Measurements from ENCODE around the gene HSD17B14. TPM values are rescaled to one million over a fixed set of nuclear protein-coding genes. Genes with fewer than 3 reads are reported as not detected.
"Not testable (repeated sequence)": the region's sequence is repeated elsewhere in the genome, so short reads cannot be mapped to it uniquely, and the experiment has no call there.

Gene HSD17B14
- total RNA-seq, 1 experiment from 2014 or later = 58.9 TPM

GRCh38 chr19:48787331-48787730 is 49.0 kb downstream of the HSD17B14 start:
- in situ Hi-C loops (cut with HindIII; ENCODE audit: low pct_unique_long_range_greater_than_20kb, low sequenced_read_pairs); DNase-seq (ENCODE audit: low read depth, low spot score): not testable (repeated sequence)

DNA sequence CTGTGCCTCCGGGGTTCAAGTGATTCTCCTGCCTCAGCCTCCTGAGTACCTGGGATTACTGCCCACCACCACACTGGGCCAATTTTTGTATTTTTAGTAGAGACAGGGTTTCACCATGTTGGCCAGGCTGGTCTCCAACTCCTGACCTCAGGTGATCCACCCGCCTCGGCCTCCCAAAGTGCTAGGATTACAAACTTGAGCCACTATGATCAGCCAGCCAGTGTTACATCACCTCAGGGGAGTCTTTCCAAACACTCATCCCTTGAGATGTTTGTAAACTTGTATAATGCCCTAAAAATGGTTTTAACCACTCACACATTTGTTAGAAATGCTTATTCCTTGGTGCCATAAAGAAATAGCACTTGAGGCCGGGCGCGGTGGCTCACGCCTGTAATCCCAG is 49.9 kb downstream of the HSD17B14 start:
- DNase-seq (ENCODE audit: low read depth, low spot score); in situ Hi-C loops (cut with HindIII; ENCODE audit: low pct_unique_long_range_greater_than_20kb, low sequenced_read_pairs): not testable (repeated sequence)

DNA sequence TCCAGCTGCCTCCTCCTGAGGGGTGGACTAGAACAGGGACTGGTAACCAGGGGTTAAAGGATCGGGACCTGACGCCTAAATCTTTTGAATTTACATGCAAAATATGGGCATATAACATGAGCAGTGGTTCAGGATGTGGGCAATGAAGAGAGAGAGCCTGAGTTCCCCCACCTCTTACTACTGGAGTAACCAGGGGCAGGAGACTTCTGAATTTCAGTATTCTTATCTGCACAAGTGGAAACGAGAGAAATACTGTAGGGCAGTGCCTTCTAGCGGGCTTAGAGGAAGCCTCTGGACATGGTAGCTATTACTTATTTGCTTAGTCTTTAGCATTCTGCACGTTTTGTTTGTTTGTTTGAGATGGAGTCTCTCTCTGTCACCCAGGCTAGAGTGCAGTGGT is 51.8 kb downstream of the HSD17B14 start:
- in situ Hi-C loops (cut with HindIII; ENCODE audit: low pct_unique_long_range_greater_than_20kb, low sequenced_read_pairs) = no loop called here
- DNase-seq (ENCODE audit: low read depth, low spot score) = peak; percentile 45

GRCh38 chr19:48780631-48781391 is 55.5 kb downstream of the HSD17B14 start:
- DNase-seq (ENCODE audit: low read depth, low spot score) = peak; percentile 73
- in situ Hi-C loops (cut with HindIII; ENCODE audit: low pct_unique_long_range_greater_than_20kb, low sequenced_read_pairs) = no loop called here

- in situ Hi-C loops (cut with HindIII; ENCODE audit: low pct_unique_long_range_greater_than_20kb, low sequenced_read_pairs) = no loop called here
These were observed 56.7 kb downstream of the HSD17B14 start for GRCh38 chr19:48779636-48780035.

GRCh38 chr19:48777720-48778119 is 58.6 kb downstream of the HSD17B14 start:
- in situ Hi-C loops (cut with HindIII; ENCODE audit: low pct_unique_long_range_greater_than_20kb, low sequenced_read_pairs) = no loop called here

More at GRCh38 chr19:48779636-48780035, 56.7 kb downstream of the HSD17B14 start:
- DNase-seq (ENCODE audit: low read depth, low spot score) = no peak

GRCh38 chr19:48777139-48777538 is 59.2 kb downstream of the HSD17B14 start:
- no peak for DNase-seq (ENCODE audit: low read depth, low spot score)
- in situ Hi-C loops (cut with HindIII; ENCODE audit: low pct_unique_long_range_greater_than_20kb, low sequenced_read_pairs) = no loop called here

More at GRCh38 chr19:48777720-48778119, 58.6 kb downstream of the HSD17B14 start:
- no peak for DNase-seq (ENCODE audit: low read depth, low spot score)

DNA sequence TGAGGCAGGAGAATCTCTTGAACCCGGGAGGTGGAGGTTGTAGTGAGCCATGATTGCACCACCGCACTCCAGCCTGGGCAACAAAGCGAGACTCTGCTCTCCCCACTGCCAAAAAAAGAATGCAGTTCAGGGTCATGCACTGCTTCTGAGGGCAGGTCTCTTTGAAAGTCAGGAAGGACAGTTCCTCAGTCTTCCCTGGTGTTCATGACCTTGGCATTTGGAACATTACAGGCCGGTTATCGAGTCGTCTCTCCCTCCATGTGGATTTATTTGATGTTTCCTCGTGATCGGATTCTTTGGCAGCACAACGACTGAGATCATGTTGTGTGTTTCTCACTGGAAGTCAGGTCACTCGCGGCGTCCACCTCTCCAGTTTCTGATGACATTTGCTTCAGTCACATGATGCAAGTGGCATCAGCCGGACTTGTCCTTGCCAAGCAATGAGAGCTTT is 63.8 kb downstream of the HSD17B14 start:
- in situ Hi-C loops (cut with HindIII; ENCODE audit: low pct_unique_long_range_greater_than_20kb, low sequenced_read_pairs) = no loop called here
- no peak for DNase-seq (ENCODE audit: low read depth, low spot score)

- in situ Hi-C loops (cut with HindIII; ENCODE audit: low pct_unique_long_range_greater_than_20kb, low sequenced_read_pairs) = no loop called here
- no peak for DNase-seq (ENCODE audit: low read depth, low spot score)
These were observed 65.4 kb downstream of the HSD17B14 start for GRCh38 chr19:48770734-48771472.

DNA sequence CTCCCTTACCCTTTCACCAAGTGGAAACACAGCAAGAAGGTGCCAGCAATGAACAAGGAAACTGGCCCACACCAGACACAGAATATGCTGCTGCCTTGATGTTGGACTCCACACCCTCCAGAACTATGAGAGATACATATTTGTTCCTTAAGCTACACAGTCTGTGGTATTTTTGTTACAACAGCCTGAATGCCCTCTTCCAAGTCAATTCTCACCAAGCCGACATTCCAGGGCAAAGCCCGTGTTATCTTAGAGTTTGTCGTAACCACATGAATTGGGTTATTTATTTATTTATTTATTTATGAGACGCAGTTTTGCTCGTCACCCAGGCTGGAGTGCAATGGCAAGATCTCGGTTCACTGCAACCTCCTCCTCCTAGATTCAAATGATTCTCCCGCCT is 66.0 kb downstream of the HSD17B14 start:
- in situ Hi-C loops (cut with HindIII; ENCODE audit: low pct_unique_long_range_greater_than_20kb, low sequenced_read_pairs) = no loop called here
- DNase-seq (ENCODE audit: low read depth, low spot score) = no peak

DNA sequence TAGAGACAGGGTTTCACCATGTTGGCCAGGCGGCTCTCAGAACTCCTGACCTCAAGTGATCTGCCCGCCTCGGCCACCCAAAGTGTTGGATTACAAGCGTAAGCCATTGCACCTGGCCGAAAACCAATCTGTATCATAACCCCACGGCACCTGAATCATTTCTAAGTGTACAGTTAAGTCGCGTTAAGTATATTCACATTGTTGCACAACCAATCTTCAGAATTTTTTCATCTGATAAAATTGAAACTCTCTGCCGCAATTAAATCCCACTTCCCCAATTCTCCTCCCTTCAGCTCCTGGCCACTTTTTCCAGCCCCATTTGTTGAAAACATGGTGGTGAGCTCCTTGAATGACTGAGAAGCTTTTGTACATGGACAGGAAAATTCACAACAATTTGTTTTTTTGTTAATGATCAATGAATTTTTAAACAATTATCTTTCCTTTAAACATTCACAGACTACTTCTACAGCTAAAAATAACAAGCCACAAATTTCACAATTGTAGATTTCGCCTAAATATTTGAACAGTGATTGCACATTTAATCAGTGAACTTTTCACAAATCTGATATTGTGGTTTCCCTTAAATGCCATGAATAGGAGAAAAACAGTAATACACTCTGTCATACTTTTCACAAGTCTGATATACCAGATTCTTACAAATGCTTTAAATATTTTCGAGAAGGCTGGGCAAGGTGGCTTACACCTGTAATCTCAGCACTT is 67.1 kb downstream of the HSD17B14 start:
- in situ Hi-C loops (cut with HindIII; ENCODE audit: low pct_unique_long_range_greater_than_20kb, low sequenced_read_pairs) = no loop called here

DNA sequence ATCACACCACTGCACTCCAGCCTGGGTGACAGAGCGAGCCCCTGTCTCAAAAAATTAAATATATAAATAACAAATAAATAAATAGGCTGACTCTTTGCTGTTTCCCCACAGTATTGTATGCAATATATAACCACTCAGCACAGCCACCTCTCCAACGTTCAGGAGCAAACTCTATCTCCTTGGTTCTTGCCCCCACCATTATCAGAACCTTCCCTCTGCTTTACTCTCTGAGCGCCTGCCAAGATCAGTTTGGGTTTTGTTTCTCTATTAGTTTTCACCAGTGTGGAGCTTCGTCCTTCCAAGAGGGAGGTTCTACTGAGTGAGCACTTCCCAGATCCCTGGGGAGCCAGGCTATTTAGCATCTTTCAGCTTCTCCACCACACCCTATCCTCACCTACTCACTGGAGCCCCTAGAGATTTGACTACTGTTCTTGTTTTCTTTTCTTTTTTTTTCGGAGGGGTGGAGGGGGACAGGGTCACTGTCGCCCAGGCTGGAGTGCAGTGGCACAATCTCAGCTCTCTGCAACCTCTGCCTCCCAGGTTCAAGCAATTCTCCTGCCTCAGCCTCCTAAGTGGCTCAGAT is 68.0 kb downstream of the HSD17B14 start:
- DNase-seq (ENCODE audit: low read depth, low spot score); in situ Hi-C loops (cut with HindIII; ENCODE audit: low pct_unique_long_range_greater_than_20kb, low sequenced_read_pairs): not testable (repeated sequence)

More for the DNA sequence above, 67.1 kb downstream of the HSD17B14 start:
- no peak for DNase-seq (ENCODE audit: low read depth, low spot score)

GRCh38 chr19:48765816-48766215 is 70.5 kb downstream of the HSD17B14 start:
- in situ Hi-C loops (cut with HindIII; ENCODE audit: low pct_unique_long_range_greater_than_20kb, low sequenced_read_pairs); DNase-seq (ENCODE audit: low read depth, low spot score): not testable (repeated sequence)

Small RNA genes lying within 50 kb of the gene (small RNA-seq; reads per million reads assigned to genes)
- 0 reads per million in 2 experiments for gene RNU6-317P

Other genes starting within 250 kb of the HSD17B14 start
- gene SPACA4, start 229.7 kb downstream of the HSD17B14 start, total RNA-seq (2014; rRNA removed; shearing (Covaris generic)) = not detected in 2 replicates
- 0.34 TPM in 1 of 2 replicates, not detected in the other for gene FAM83E, start 221.4 kb downstream of the HSD17B14 start, total RNA-seq (2014; rRNA removed; shearing (Covaris generic))
- gene RPL18, start 217.3 kb downstream of the HSD17B14 start, total RNA-seq (2014; rRNA removed; shearing (Covaris generic)) = 1,626 and 1,782 TPM in 2 replicates
- gene SPHK2, start 217.0 kb downstream of the HSD17B14 start, total RNA-seq (2014; rRNA removed; shearing (Covaris generic)) = 4.8 and 7.3 TPM in 2 replicates
- 19.9 and 21.3 TPM in 2 replicates for gene DBP, start 199.1 kb downstream of the HSD17B14 start, total RNA-seq (2014; rRNA removed; shearing (Covaris generic))
- 5.1 and 7.1 TPM in 2 replicates for gene CA11, start 190.3 kb downstream of the HSD17B14 start, total RNA-seq (2014; rRNA removed; shearing (Covaris generic))
- 0.05 TPM in 1 of 2 replicates, not detected in the other for gene NTN5, start 163.5 kb downstream of the HSD17B14 start, total RNA-seq (2014; rRNA removed; shearing (Covaris generic))
- gene FUT2, start 140.5 kb downstream of the HSD17B14 start, total RNA-seq (2014; rRNA removed; shearing (Covaris generic)) = not detected in 2 replicates
- gene MAMSTR, start 116.8 kb downstream of the HSD17B14 start, total RNA-seq (2014; rRNA removed; shearing (Covaris generic)) = 0.35 and 0.50 TPM in 2 replicates
- 0.71 and 1.2 TPM in 2 replicates for gene RASIP1, start 95.9 kb downstream of the HSD17B14 start, total RNA-seq (2014; rRNA removed; shearing (Covaris generic))
- gene IZUMO1, start 89.6 kb downstream of the HSD17B14 start, total RNA-seq (2014; rRNA removed; shearing (Covaris generic)) = not detected in 2 replicates
- 0.11 and 0.16 TPM in 2 replicates for gene FUT1, start 83.8 kb downstream of the HSD17B14 start, total RNA-seq (2014; rRNA removed; shearing (Covaris generic))
- gene FGF21, start 81.0 kb downstream of the HSD17B14 start, total RNA-seq (2014; rRNA removed; shearing (Covaris generic)) = not detected in 2 replicates
- gene BCAT2, start 25.5 kb downstream of the HSD17B14 start, total RNA-seq (2014; rRNA removed; shearing (Covaris generic)) = 12.5 and 14.4 TPM in 2 replicates
- gene PLEKHA4, start 32.1 kb upstream of the HSD17B14 start, total RNA-seq (2014; rRNA removed; shearing (Covaris generic)) = 3.0 and 3.1 TPM in 2 replicates
- gene PPP1R15A, start 35.9 kb upstream of the HSD17B14 start, total RNA-seq (2014; rRNA removed; shearing (Covaris generic)) = 26.3 and 30.2 TPM in 2 replicates
- not detected in 2 replicates for gene TULP2, start 62.3 kb upstream of the HSD17B14 start, total RNA-seq (2014; rRNA removed; shearing (Covaris generic))
- gene NUCB1, start 63.8 kb upstream of the HSD17B14 start, total RNA-seq (2014; rRNA removed; shearing (Covaris generic)) = 164 and 168 TPM in 2 replicates
- gene DHDH, start 97.2 kb upstream of the HSD17B14 start, total RNA-seq (2014; rRNA removed; shearing (Covaris generic)) = 0.24 and 0.45 TPM in 2 replicates
- 90.3 and 108 TPM in 2 replicates for gene BAX, start 118.4 kb upstream of the HSD17B14 start, total RNA-seq (2014; rRNA removed; shearing (Covaris generic))
- 1,840 and 1,902 TPM in 2 replicates for gene FTL, start 128.8 kb upstream of the HSD17B14 start, total RNA-seq (2014; rRNA removed; shearing (Covaris generic))
- 29.3 and 33.1 TPM in 2 replicates for gene GYS1, start 156.8 kb upstream of the HSD17B14 start, total RNA-seq (2014; rRNA removed; shearing (Covaris generic))
- 199 and 203 TPM in 2 replicates for gene RUVBL2, start 157.4 kb upstream of the HSD17B14 start, total RNA-seq (2014; rRNA removed; shearing (Covaris generic))
- not detected in 2 replicates for gene LHB, start 180.6 kb upstream of the HSD17B14 start, total RNA-seq (2014; rRNA removed; shearing (Covaris generic))
- not detected in 2 replicates for gene CGB3, start 187.8 kb upstream of the HSD17B14 start, total RNA-seq (2014; rRNA removed; shearing (Covaris generic))
- not detected in 2 replicates for gene CGB2, start 195.4 kb upstream of the HSD17B14 start, total RNA-seq (2014; rRNA removed; shearing (Covaris generic))
- not detected in 2 replicates for gene CGB1, start 200.4 kb upstream of the HSD17B14 start, total RNA-seq (2014; rRNA removed; shearing (Covaris generic))
- gene CGB5, start 207.4 kb upstream of the HSD17B14 start, total RNA-seq (2014; rRNA removed; shearing (Covaris generic)) = not detected in 2 replicates
- gene CGB8, start 212.6 kb upstream of the HSD17B14 start, total RNA-seq (2014; rRNA removed; shearing (Covaris generic)) = not detected in 2 replicates
- not detected in 2 replicates for gene CGB7, start 221.3 kb upstream of the HSD17B14 start, total RNA-seq (2014; rRNA removed; shearing (Covaris generic))
- gene NTF4, start 228.3 kb upstream of the HSD17B14 start, total RNA-seq (2014; rRNA removed; shearing (Covaris generic)) = not detected in 2 replicates
- 0.03 TPM in 2 replicates for gene KCNA7, start 236.2 kb upstream of the HSD17B14 start, total RNA-seq (2014; rRNA removed; shearing (Covaris generic))
- 141 and 179 TPM in 2 replicates for gene SNRNP70, start 249.0 kb upstream of the HSD17B14 start, total RNA-seq (2014; rRNA removed; shearing (Covaris generic))